ENCODE measurements around the gene ZFPM1.

The ZFPM1 gene

DNA sequence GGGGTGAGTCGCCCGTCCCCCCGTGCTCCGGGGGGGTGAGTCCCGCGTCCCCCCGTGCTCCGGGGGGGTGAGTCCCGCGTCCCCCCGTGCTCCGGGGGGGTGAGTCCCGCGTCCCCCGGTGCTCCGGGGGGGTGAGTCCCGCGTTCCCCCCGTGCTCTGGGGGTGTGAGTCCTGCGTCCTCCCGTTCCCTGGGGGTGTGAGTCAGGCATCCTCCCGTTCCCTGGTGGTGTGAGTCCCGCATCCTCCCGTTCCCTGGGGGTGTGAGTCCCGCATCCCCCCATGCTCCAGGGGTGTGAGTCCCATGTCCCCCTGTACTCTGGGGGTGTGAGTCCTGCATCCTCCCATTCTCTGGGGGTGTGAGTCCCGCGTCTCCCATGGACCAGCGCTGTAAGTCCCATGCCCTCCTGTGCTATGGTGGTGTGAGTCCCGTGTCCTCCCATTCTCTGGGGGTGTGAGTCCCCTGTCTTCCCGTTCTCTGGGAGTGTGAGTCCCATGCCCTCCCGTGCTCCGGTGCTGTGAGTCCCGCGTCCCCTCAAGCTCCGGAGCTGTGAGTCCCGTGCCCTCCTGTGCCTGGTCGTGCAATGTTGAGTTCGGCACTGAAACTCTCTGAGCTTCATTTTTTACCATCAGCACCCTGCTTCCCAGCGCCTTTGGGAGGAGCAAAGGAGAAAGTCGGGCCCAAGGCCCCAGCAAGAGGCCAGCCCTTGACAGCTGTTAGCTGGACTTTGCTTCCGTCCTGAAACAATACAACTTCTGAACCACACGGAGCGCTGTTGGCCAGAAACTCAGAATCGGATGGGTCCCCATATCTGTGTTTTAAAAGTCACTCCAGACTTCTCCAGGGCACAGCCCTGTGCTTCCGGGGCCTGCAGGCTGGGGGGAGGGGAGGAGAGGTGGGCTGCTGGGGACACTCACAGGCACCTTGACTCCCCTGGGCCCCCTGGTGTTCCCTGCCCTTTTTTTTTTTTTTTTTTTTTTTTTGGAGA lies 105.7 kb downstream of the ZFPM1 start:
- no peaks in the 10 kb centered on the region for H3K36me3 ChIP-seq (ENCODE audit: insufficient read depth, insufficient read length, low read length)
- H3K9me3 ChIP-seq (ENCODE audit: insufficient read depth, low read length), result peaks cover 7% of the 10 kb centered on the region; the same call in 1 of the 2 replicates
- TF ChIP-seq YY1 (IDR thresholded peaks at IDR 0.05; ENCODE audit: insufficient read depth, insufficient read length) (no peak), ZNF274 (IDR thresholded peaks at IDR 0.05; ENCODE audit: low read depth, low read length) (no peak), SUZ12 (IDR thresholded peaks at IDR 0.05; ENCODE audit: extremely low read depth, insufficient read depth, insufficient read length) (no peak)
- peaks cover 13% of the 10 kb centered on the region for H3K4me1 ChIP-seq (ENCODE audit: insufficient read depth, insufficient read length)
- H3K27me3 ChIP-seq (ENCODE audit: insufficient read depth, insufficient read length), result peaks cover 3% of the 10 kb centered on the region
- H3K9ac ChIP-seq (ENCODE audit: insufficient read length, low read depth), result no peak overlapping the region
- no peak overlapping the region for H3K4me3 ChIP-seq (ENCODE audit: insufficient read length, low read depth)
- no peak for DNase-seq (ENCODE audit: low read depth, low spot score)

DNA sequence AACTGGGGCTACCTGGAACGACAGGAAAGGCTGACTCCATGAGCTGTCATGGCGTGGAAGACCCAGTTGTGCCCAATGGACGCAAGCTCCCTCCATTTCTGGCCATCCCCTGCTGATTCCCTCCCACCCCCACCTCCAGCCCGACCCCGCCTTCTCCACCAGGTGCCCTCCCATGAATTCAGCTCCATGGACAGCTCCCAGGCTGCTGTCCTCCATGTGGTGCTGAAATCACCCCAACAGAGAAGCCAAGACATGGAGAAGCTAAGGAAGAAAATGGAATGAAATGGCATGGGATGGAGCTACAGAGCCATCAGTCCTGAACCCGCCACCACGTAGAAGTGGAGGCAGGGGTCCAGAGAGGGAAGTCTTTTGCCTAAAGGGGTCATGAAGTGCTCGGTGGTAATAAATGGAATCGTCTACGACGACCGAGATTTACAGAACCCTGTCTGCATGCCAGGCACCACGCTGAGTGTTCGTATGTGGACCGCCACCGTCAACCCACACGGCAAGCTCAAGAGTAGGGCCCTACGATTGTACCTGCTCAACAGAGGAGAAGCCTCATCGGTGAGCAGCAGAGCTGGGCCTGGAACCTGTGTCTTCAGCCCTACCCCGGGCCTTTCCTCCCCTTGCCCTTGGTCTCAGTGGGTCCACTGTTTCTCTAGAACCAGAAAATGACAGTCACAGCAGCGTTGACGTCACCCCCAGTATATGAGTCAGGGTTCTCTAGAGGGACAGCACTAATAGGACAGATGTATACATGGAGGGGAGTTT lies 107.8 kb downstream of the ZFPM1 start:
- Histone ChIP-seq H3K9ac (ENCODE audit: insufficient read length, low read depth) (no peak overlapping the region), H3K27me3 (ENCODE audit: insufficient read depth, insufficient read length) (peaks cover 3% of the 10 kb centered on the region), H3K9me3 (ENCODE audit: insufficient read depth, low read length) (peaks cover 7% of the 10 kb centered on the region; the same call in 1 of the 2 replicates), H3K36me3 (ENCODE audit: insufficient read depth, insufficient read length, low read length) (no peaks in the 10 kb centered on the region), H3K4me3 (ENCODE audit: insufficient read length, low read depth) (no peak overlapping the region), H3K4me1 (ENCODE audit: insufficient read depth, insufficient read length) (peaks cover 2% of the 10 kb centered on the region)
- DNase-seq (ENCODE audit: low read depth, low spot score), result no peak
- no peak for TF ChIP-seq YY1 (IDR thresholded peaks at IDR 0.05; ENCODE audit: insufficient read depth, insufficient read length)
- TF ChIP-seq SUZ12 (IDR thresholded peaks at IDR 0.05; ENCODE audit: extremely low read depth, insufficient read depth, insufficient read length), result no peak
- TF ChIP-seq ZNF274 (IDR thresholded peaks at IDR 0.05; ENCODE audit: low read depth, low read length), result no peak

DNA sequence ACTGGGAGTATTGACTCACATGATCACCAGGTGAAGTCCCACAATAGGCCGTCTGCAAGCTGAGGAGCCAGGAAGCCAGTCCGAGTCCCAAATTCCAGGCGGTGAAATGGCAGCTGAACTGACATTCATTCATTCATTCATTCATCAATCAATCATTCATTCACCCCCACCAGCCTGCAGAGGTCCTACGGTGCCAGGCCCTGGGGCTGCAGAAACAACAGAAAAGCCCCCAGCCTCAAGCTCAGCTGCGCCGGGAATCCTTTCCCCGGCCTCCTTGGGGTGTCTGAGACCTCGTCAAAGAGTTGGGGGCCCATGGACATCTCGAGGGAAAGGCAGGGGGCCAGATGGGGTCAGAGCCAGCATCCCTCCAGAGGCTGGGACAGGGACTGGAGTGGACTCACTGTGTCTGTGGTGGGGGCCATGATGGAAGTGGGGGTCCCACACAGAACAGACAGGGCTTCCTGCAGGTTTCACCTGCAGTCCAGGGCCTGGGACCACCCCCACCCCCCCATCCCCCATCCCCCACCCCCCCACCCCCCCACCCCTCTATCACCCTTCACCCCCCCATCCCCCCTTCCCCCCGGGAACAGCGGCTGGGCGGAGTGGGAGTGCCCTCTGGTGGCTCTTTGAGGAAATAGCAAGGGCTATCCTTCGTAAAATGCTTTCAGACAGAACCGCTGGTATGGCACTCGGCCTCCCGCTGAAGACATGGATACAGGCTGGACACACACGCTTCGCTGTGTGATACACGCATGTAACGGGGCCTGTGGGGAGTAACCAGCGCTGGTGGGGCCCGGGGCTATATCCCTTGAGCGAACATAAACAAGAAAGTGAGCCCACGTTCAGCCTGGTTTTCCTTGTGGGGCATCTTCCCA lies 108.6 kb downstream of the ZFPM1 start:
- peaks cover 7% of the 10 kb centered on the region for H3K4me1 ChIP-seq (ENCODE audit: insufficient read depth, insufficient read length)
- DNase-seq (ENCODE audit: low read depth, low spot score), result no peak
- 0 out of 2 replicates have a peak, but pooled peaks cover under 1% of the 10 kb centered on the region for H3K9me3 ChIP-seq (ENCODE audit: insufficient read depth, low read length)
- no peak overlapping the region for H3K4me3 ChIP-seq (ENCODE audit: insufficient read length, low read depth)
- H3K36me3 ChIP-seq (ENCODE audit: insufficient read depth, insufficient read length, low read length), result no peaks in the 10 kb centered on the region
- no peak overlapping the region for H3K9ac ChIP-seq (ENCODE audit: insufficient read length, low read depth)
- peaks cover 3% of the 10 kb centered on the region for H3K27me3 ChIP-seq (ENCODE audit: insufficient read depth, insufficient read length)
- TF ChIP-seq SUZ12 (IDR thresholded peaks at IDR 0.05; ENCODE audit: extremely low read depth, insufficient read depth, insufficient read length) (no peak), YY1 (IDR thresholded peaks at IDR 0.05; ENCODE audit: insufficient read depth, insufficient read length) (no peak), ZNF274 (IDR thresholded peaks at IDR 0.05; ENCODE audit: low read depth, low read length) (no peak)

DNA sequence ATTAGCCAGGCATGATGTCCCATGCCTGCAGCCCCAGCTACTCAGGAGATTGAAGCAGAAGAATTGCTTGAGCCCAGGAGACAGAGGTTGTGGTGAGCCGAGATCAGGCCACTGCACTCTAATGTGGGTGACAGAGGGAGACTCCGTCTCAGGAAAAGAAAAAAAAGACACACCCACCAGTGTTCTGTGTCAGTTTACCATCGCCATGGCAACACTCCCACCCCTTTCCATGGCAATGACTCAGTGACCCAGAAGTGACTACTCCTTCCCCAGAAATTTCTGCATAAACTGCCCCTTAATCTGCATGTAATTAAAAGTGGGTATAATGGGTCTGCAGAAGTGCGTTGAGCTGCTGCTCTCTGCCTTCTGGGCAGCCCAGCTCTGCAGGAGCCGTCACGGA lies 113.1 kb downstream of the ZFPM1 start:
- Histone ChIP-seq H3K4me1 (ENCODE audit: insufficient read depth, insufficient read length) (peaks cover 9% of the 10 kb centered on the region), H3K36me3 (ENCODE audit: insufficient read depth, insufficient read length, low read length) (peaks cover 6% of the 10 kb centered on the region), H3K9me3 (ENCODE audit: insufficient read depth, low read length) (no peaks in the 10 kb centered on the region), H3K4me3 (ENCODE audit: insufficient read length, low read depth) (no peak overlapping the region), H3K9ac (ENCODE audit: insufficient read length, low read depth) (no peak overlapping the region), H3K27me3 (ENCODE audit: insufficient read depth, insufficient read length) (peaks cover 3% of the 10 kb centered on the region)
- TF ChIP-seq ZNF274 (IDR thresholded peaks at IDR 0.05; ENCODE audit: low read depth, low read length) (no peak), SUZ12 (IDR thresholded peaks at IDR 0.05; ENCODE audit: extremely low read depth, insufficient read depth, insufficient read length) (no peak), YY1 (IDR thresholded peaks at IDR 0.05; ENCODE audit: insufficient read depth, insufficient read length) (no peak)
- no peak for DNase-seq (ENCODE audit: low read depth, low spot score)

DNA sequence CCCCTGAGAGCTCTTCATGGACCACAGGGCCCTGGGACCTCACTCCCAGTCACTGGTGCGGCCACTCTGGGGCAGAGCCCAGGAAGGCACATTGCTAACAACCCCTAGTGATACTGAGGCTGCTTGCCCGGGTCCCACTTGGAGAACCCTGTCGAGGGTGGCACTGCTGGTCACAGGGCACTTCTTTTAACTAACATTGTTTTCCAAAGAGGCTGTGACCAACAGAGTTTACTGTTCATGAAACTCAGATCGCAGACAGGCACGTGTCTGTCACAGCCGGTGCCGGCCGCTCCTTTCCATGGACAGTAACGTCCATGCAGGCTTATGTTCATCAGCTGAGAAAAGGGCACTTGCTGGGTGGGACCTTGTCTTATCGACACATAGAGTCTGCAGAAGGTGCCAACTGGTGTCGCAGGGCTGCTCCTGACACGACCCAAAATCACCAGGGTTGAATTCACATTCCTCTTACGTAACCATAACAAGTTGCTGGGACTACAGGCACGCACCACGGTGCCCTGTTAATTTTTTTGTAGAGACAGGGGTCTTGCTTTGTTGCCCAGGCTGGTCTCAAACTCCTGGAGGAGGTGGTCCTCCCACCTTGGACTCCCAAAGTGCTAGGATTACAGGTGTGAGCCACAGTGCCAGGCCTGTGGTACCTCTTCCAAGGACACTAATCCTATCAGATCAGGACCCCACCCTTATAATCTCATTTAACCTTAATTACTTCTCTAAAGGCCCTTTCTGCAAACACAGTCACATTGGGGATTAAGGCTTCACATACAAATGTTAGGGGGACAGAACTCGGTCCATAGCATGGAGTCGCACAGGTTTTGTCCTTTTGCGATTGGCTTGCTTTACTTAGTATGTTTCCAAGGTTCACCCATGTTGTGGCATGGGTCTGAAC lies 115.9 kb downstream of the ZFPM1 start:
- H3K36me3 ChIP-seq (ENCODE audit: insufficient read depth, insufficient read length, low read length), result peaks cover 32% of the 10 kb centered on the region
- no peaks in the 10 kb centered on the region for H3K27me3 ChIP-seq (ENCODE audit: insufficient read depth, insufficient read length)
- DNase-seq (ENCODE audit: low read depth, low spot score), result no peak
- TF ChIP-seq ZNF274 (IDR thresholded peaks at IDR 0.05; ENCODE audit: low read depth, low read length) (no peak), YY1 (IDR thresholded peaks at IDR 0.05; ENCODE audit: insufficient read depth, insufficient read length) (no peak), SUZ12 (IDR thresholded peaks at IDR 0.05; ENCODE audit: extremely low read depth, insufficient read depth, insufficient read length) (no peak)
- peak overlapping the region; percentile 98 for H3K9ac ChIP-seq (ENCODE audit: insufficient read length, low read depth)
- H3K9me3 ChIP-seq (ENCODE audit: insufficient read depth, low read length), result no peaks in the 10 kb centered on the region
- H3K4me1 ChIP-seq (ENCODE audit: insufficient read depth, insufficient read length), result peaks cover 9% of the 10 kb centered on the region
- H3K4me3 ChIP-seq (ENCODE audit: insufficient read length, low read depth), result peak overlapping the region; percentile 93

DNA sequence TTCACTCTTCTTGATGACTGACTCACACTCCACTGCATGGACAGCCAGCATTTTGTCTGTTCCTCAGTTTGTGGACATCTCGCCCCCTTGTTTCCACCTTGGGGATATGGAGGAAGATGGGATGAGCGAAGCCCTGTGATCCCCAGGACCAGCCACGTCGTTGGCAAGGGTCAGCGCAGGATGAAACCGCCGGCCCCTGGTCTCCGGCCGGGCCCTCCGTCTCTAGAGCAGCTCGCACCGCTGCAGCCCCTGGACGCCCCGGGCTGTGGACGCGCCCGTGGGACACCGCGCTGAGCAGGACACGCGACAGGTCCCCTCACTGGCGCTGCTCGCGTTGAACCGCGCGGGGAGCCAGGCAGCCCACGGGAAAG lies 116.5 kb downstream of the ZFPM1 start:
- Histone ChIP-seq H3K27me3 (ENCODE audit: insufficient read depth, insufficient read length) (no peaks in the 10 kb centered on the region), H3K9me3 (ENCODE audit: insufficient read depth, low read length) (no peaks in the 10 kb centered on the region), H3K4me3 (ENCODE audit: insufficient read length, low read depth) (peak overlapping the region; percentile 93), H3K36me3 (ENCODE audit: insufficient read depth, insufficient read length, low read length) (peaks cover 37% of the 10 kb centered on the region), H3K4me1 (ENCODE audit: insufficient read depth, insufficient read length) (peaks cover 9% of the 10 kb centered on the region), H3K9ac (ENCODE audit: insufficient read length, low read depth) (peak overlapping the region; percentile 98)
- no peak for DNase-seq (ENCODE audit: low read depth, low spot score)
- TF ChIP-seq SUZ12 (IDR thresholded peaks at IDR 0.05; ENCODE audit: extremely low read depth, insufficient read depth, insufficient read length) (no peak), ZNF274 (IDR thresholded peaks at IDR 0.05; ENCODE audit: low read depth, low read length) (no peak), YY1 (IDR thresholded peaks at IDR 0.05; ENCODE audit: insufficient read depth, insufficient read length) (no peak)
